Activated naive CD8-positive, alpha-beta T cell treated with anti-CD3 and anti-CD28 coated beads, Interleukin-2, amount 50 U/mL, for 16 hours (primary cell): ENCODE measurements around the gene FBXW8.

Experiments
- DNase-seq: peaks from one replicate; pipeline ENCODE4 v3.0.0-alpha.2; 2020; ENCODE audit warnings: low read depth, low spot score

The FBXW8 gene

DNA sequence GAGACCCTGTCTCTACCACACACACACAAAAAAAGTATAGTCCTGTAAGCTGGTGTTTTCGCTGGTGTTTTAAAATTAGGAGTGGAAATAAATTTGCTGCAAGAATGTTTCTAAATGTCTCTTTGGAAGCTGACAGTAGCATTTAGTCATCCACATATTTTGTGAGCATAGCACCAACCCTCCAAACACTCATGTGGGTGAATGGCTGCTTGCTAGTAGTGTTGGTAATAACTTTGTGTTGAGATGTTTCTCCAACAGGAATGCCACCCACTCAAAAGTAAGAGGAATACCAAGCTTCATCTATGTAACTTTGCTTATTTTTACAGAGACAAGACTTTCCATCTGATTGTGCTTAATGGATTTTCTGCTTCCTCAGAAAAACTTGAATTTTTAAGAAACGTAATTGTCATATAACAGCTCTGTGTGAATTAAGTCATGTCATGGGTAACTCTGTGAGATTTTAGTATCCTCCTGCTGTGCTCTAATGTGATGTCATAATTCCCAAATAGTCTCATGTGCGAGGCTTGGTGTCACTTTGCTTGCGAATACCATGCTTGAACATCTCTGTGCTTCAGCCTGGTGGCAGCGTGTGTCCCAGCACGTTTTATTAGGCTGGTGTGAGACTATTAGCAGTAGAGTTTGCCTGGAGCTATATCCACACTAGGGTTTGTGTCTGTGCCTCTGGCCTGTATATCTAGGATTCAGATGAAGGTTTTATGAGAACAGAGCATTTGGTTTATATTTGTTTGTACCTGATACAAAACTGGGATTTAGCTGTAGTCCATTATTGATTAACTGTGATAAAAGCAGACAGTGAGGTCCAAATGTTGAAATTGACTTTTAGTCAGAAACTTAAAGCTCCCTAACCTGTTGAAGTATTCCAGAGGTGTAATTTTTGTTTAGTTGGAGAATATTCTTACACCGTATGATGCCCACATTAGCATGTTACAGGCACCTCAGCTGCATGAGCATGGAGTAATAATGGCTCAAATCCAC, 80.5 kb downstream of the FBXW8 start:
- DNase-seq = no peak

DNA sequence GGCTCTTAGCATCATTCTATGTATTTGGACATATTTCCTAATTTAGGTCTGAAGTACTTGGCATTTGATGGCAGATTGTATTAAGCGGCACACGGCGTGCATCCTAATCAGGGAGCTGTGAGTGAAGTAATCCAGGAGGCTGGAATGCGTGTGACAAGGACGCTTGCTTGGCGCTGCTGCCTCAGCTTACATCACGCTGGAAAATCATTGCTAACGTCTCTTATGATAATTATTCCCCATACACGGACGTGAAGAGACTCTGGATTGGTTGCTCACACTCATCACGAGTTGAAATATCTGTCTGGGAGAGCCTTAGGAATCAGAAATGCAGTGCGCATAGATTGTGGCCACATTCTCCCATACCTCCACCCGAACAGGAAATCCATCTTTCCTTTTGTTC, 85.3 kb downstream of the FBXW8 start:
- no peak for DNase-seq

- no peak for DNase-seq
Measured at GRCh38 chr12:116996621-116997020, 85.9 kb downstream of the FBXW8 start.

DNA sequence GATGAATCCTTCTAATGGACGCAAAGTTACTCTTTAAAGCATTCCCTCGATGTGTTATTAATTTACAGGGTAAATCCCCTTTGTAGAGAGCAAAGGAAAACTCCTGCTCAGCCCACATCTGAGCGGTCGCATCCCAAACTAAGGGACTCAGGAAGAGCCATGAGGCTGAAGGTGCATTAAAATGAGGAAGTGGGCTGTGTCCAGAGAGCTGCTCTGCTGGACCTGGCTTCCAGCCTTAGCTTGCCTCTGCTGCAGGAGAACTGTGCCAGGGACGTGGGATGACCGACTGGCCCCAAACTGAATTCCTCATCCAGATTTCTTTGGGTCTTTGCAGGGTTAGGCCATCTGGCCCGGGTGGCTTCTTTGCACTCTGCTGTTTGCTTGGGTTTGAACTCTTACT, 88.3 kb downstream of the FBXW8 start:
- no peak for DNase-seq

DNA sequence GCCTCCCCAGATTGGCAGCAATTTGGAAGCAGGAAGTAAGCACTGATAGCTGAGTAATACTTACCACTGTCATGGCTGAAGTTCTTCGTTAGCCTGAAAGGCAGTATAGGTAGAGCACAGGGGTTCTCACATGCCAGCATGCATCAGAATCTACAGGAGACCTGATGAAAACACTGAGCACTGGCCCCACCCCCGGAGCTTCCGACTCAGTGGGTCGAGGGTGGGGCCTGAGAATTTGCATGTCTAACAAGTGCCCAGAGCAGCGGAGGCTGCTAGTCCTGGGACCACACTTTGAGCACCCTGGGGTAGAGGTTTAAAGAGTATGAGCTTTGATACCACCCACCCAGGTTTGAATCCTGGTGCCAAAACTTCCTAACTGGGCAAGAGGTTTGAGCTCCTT, 89.6 kb downstream of the FBXW8 start:
- DNase-seq = no peak

- DNase-seq = no peak
Measured at GRCh38 chr12:117002051-117002817, 91.5 kb downstream of the FBXW8 start.

DNA sequence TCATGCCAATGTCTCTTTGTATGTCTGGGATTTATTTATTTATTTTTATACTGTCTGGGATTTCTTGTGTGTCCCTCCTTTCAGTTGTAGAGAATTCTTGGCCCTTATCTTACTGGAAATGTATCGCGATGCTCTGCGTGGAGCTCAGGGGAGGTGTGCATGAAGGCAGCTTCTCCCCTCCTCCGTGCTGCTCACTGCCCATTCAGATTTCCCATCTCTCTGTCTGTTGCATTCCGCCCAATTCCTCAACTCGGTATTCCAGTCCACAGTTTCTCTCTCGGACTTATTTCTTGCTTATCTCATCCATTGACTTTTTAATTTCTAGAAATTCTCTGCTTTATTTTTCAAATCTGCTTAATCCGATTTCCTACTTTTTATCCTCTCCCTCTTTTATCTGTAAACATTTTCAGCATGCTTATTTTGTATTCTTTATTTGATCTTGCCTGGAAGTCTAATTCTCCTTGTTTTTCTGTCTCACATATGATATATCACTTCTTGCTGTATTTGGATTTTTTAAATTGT, 93.2 kb downstream of the FBXW8 start:
- no peak for DNase-seq

DNA sequence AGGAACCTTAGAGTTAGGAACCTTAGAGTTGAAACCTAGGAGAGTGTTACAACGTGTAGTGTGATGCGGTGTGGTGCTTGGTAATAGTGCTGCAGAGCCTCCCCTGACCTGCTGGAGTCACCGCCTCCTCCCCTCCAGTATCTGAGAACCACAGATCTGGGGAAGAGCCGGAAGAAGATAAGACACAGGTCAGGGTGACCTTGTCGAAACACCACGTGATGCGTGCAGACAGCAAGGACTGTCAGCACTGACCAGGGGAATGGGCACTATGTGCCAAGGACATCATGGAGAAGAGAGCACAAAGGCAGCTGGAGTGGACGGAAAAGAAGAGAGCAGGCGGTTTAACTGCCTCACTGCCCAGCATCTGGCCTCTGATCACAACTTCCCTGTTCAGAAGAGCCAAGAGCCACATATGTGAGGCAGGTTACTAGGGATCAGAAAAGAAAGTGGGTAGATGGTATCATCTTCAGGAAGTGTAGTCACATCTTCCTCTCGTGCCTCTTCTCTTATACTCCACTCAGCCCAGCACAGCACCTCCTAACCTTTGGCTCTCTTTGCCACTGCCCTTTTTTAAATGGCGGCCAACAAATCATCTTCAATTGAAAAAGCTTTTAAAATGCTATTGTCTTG, 94.8 kb downstream of the FBXW8 start:
- no peak for DNase-seq

DNA sequence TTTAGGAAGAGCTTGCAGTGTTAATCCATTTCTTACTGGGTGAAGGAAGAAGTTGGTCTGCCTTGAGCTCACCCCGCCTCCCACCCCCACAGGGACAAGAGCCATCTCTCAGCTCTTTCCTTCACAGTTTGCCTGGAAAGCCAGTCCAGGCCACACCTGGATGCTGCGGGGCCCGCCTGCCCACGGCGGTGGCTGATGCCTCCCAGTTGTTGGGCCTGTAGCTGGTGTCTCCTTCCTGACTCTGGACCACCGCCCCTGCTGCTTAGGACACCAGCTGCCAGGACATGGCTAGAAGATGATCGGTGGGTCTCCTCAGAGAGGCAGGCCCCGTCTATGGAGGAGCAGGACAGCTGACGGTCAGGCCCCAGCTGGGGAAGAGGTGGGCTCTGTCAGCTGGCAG, 95.6 kb downstream of the FBXW8 start:
- no peak for DNase-seq

- no peak for DNase-seq
Measured at GRCh38 chr12:117007577-117007976, 96.8 kb downstream of the FBXW8 start.

DNA sequence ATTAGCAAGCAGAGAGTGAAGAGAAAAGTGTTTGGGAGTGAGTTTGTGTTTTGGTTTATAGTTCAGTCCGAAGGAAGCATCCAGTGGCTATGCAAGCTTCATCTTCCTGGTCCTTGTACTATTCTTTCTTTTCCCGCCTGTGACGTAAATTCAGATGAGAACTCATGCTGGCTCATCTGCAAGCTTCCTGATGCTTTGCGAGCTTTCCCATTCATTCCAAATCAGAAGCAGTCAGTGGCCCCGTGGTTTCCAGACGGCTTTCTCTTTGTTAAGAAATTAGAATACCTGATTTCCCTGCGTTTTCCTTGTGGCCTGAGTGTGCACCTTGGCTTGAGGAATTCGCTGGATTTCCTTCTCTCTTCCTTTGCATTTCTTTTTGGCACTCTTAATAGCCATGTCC, 99.0 kb downstream of the FBXW8 start:
- no peak for DNase-seq

- no peak for DNase-seq
Measured at GRCh38 chr12:117010693-117011451, 100.1 kb downstream of the FBXW8 start.

GRCh38 chr12:117011988-117012805, 101.4 kb downstream of the FBXW8 start:
- no peak for DNase-seq

- no peak for DNase-seq
Measured at GRCh38 chr12:117013726-117014125, 103.0 kb downstream of the FBXW8 start.

GRCh38 chr12:117014342-117014887, 103.7 kb downstream of the FBXW8 start:
- DNase-seq = no peak

GRCh38 chr12:117015811-117016210, 105.1 kb downstream of the FBXW8 start:
- DNase-seq = no peak

GRCh38 chr12:117017807-117018206, 107.1 kb downstream of the FBXW8 start:
- no peak for DNase-seq

GRCh38 chr12:117018276-117018675, 107.5 kb downstream of the FBXW8 start:
- no peak for DNase-seq

GRCh38 chr12:117018685-117019084, 107.9 kb downstream of the FBXW8 start:
- no peak for DNase-seq

DNA sequence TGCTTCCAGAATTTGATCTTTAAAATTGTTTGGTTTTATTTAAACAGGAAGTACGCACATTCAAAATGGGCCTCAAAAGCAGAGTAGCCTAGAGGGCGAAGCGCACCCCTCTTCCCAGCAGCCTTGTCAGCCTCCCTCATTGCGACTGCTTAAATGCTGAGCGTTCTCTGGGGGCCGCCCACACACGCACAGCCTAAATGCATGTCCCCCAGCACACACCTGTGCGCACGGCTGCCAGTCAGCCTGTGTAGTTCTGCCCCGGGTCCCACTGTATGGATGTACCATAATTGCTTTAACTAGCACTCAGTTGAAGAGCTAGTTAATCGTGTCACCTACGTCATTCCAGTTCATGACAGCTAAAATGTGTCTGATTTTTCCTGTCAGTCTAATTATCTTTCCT, 109.1 kb downstream of the FBXW8 start:
- DNase-seq = no peak
